HG02642 (cell line): Measurements from ENCODE around the gene CTF1.
A peak's percentile ranks its signal among the peaks of the same experiment; 100 is the strongest.
"Not testable (repeated sequence)": the region's sequence is repeated elsewhere in the genome, so short reads cannot be mapped to it uniquely, and the experiment has no call there.

ENCODE experiments used
- ATAC-seq: cut with Tn5 transposase; IDR thresholded peaks from one replicate; pipeline ENCODE4 v1.9.1; 2021; ENCODE audit warnings: mild to moderate bottlenecking; ENCODE audit not compliant: unreplicated experiment, poor library complexity

CTF1 gene, protein sequence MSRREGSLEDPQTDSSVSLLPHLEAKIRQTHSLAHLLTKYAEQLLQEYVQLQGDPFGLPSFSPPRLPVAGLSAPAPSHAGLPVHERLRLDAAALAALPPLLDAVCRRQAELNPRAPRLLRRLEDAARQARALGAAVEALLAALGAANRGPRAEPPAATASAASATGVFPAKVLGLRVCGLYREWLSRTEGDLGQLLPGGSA

DNA sequence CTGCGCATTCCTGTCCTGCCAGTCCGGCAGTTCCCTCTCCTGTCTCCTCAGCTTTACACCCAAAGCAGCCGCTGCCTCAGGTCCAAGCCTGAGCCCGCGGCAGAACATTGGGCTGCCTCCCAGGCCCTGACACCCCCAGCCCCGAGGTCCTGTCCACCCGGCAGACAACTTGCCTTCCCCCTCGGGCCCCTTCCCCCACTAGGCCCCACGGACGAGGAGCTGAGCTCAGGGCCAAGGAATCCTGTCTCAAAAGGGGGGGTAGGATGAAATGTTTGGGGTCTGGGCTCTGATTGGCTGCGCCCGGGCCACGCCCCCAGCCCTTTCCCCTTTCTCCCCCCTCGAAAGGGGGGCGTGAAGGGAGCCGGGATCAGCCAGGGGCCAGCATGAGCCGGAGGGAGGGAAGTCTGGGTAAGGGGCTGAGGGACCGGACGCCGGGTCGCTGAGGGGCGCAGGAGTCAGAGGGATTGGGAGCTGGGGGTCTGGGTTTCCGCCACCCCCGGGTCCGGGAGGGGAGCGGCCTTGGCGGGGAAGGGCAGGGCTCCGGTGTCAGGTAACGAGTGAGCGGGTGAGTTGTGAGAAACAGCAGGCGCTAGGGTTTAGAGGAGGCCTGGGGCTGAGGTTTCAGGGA lies at the start of gene CTF1:
CTF1 (plus strand) TSS at position 354 of the 628 bp plus-strand sequence; CDS start at position 384, 30 bp downstream.
- ATAC-seq: no peak

DNA sequence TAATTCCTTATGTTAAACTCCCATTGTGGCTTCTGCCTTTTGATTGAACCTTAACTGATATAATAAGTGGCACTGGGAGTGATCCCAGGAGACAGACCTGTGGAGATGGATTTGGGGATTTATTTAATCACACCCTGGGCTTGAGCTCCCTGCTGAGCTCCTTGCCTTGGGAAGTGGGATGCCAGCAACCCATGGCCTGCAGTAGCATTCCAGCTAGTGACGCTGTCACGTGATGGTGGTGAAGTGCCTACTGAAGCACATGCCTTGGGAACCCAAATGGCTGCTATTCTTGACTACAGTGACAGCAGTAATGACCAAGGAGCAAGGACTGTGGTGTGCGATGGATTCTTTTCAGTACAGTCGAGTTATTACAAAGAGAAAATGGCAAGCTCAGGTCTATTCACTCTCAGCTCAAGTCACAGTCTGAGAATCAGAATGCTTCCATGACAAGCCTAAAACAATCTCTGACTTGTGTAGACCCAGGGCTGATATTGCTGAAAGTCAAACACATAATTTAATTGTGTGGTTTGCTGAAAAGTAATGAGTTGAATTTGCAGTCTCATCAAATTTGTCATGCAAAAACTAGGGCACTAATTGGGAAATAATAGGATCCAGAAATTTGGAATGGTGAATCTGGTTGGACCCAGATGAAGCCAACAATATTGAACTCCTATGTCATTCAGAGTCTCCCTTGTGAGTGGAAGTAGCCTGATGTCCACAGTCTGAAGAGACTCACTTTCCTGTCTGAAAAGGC lies 49.6 kb upstream of the CTF1 start:
- no peak for ATAC-seq

DNA sequence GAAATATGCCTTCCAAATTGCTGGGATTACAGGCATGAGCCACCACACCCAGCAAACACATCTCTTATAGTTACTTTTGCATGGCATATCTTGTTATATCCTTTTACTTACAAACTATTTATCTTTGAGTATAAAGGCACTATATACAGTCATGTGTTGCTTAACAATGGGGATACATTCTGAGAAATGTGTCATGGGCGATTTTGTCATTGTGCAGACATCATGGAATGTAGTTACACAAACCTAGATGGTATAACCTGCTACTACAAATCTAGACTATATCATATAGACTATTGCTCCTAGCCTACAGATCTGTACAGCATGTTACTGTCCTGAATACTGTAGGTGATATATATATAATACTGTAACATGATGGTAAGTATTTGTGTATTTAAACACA lies 46.2 kb upstream of the CTF1 start:
- no peak for ATAC-seq

DNA sequence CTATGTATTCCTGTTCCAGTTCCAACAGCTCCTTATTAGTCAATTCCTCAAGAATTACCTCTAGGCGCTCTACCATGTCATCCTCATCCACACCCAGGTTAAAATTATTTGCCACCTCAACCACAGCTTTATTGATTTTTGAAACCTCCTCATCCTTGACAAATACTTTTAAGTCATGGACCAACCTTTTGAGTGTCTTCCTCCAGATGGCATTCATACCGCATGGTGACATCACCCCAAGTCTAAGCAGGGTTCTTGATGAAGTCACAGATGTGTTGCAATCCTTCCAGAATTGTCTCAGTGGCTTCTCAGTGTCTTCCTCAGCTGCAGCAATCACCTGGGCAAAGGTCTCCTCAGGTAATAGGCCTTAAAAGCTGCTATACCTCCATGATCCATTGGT lies 42.7 kb upstream of the CTF1 start:
- no peak for ATAC-seq

DNA sequence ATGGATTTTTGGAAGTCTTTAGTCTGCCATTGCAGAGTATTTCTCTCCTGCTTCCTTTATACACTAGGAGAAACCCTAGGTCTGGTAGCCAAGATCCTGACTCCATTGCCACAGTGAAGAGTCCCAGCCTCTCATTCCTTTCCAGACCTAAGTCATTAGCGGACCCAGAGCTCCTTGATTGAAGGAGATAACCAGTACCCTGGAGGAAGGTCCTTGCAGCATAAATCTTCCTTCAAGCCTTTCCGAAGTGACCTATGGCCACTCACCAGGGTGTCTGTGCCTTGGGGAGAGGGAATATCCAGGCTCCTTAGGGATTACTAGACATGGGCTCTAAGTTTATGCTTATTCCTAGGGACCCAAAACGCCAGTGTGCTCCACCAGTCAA lies 38.3 kb upstream of the CTF1 start:
- no peak for ATAC-seq

DNA sequence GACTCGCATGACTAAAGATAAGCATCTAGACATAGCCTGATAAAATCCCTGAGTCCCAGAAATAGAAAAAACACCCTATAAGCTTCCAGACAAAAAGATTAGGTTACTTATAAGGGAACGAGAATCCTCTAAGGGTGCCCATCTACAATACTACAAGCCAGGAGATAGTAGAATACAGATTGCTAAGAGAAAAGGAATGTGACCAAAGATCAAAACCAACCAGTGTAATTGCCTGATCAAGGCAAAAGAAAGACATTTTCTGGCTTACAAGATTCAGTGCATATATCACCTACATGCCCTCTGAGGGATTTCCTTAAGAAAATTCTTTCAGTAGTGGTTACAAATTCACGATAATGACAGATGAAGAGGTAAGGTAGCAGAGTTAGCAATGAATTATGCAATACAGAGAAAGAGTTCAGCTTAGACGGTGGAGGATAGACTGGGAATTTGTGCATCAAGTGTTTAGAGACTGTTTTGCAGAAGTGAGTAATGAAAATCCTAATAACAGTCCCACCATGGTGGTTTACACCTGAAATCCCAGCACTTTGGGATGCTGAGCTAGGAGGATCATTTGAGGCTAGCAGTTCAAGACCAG lies 37.5 kb upstream of the CTF1 start:
- no peak for ATAC-seq

DNA sequence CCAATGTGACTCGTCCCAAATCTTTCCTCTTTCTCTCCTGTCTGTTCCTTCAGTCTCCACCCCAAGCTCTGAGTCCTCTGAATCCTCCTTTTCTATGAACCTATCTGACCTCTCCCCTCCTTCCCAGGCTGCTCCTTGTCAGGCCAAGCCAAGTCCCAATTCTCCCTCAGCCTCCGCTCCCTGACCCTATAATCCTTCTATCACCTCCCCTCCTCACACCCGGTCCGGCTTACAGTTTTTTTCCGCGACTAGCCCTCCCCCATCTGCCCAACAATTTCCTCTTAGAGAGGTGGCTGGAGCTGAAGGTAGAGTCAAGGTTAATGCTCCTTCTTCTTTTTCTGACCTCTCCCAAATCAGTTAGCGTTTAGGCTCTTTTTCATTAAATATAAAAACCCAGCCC lies 35.7 kb upstream of the CTF1 start:
- not testable (repeated sequence) for ATAC-seq

DNA sequence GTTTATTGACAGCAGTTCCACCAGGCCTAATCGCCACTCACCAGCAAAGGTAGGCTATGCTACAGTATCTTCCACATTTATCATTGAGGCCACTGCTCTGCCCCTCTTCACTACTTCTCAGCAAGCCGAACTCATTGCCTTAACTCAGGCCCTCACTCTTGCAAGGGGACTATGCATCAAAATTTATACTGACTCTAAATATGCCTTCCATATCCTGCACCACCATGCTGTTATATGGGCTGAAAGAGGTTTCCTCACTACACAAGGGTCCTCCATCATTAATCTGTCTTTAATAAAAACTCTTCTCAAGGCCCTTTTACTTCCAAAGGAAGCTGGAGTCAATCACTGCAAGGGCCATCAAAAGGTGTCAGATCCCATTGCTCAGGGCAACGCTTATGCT lies 33.2 kb upstream of the CTF1 start:
- not testable (repeated sequence) for ATAC-seq

DNA sequence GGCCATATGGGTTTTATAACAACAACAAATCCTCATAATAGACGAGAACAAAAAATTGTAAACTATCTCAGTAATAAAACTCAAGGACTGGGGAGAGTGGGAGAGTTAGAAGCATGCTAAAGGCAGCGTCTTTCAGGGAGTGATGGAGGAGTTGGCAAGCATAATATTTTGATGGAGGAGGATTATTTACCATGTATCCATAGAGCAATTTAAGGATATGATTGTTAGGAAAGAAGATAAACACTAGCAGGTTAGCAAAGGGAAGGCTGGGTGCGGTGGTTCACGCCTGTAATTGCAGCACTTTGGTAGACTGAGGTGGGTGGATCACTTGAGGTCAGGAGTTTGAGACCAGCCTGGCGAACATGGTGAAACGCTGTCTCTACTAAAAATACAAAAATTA lies 30.4 kb upstream of the CTF1 start:
- ATAC-seq: no peak

DNA sequence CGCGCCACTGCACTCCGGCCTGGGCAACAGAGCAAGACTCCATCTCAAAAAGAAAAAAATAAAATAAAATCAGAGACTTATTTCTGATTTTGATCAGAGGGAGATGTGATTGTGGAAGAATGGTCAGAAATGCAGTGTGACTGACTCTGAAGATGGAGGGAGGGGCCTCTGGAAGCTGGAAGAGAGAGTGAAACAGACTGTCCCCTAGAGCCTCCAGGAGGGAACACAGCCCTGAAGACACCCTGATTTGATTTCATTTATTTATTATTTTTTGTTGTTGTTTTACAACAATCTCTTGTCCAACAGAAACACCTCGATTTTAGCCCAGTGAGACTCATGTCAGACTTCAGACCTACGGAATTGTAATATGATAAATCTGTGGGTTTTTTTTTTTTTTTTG lies 28.7 kb upstream of the CTF1 start:
- ATAC-seq: no peak

DNA sequence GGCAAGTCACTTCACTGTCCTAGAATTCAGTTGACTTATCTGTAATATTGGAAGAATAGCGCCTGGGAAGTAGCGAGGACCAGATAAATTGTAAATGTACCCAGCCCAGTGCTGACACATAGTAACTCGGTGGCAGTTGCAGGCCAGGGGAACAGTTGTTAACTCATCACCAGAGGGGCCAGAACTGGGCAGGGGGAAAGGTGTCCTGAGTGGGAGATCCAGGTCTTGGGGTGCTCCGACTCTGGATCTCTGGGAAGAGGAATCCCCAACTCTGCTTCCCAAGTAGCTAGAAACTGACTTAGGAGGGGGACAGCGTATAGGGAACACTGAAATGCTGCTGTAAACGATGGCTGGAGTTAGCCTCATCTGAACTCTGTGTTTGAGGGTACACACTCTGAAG lies 25.5 kb upstream of the CTF1 start:
- no peak for ATAC-seq

DNA sequence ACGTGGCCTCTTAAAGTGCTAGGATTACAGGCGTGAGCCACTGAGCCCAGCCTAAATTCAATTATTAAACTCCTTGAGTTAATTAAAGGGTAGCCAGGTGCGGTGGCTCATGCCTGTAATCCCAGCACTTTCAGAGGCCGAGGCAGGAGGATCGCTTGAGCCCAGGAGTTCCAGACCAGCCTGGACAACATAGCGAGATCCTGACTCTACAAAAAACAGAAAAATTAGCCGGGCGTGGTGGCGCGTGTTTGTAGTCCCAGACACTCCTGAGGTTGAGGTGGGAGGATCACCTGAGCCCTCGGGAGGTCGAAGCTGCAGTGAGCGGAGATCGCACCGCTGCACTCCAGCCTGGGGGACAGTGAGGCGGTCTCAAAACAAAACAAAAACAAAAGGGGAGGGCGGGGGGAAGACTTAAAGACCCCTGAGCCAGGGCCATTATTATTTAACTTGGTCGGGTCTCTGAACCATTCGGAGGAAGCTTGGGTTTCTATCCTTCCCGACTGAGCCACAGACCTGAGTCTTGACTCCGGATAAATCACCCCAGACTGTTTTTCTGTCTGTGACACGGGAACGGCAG lies 22.1 kb upstream of the CTF1 start:
- no peak for ATAC-seq

DNA sequence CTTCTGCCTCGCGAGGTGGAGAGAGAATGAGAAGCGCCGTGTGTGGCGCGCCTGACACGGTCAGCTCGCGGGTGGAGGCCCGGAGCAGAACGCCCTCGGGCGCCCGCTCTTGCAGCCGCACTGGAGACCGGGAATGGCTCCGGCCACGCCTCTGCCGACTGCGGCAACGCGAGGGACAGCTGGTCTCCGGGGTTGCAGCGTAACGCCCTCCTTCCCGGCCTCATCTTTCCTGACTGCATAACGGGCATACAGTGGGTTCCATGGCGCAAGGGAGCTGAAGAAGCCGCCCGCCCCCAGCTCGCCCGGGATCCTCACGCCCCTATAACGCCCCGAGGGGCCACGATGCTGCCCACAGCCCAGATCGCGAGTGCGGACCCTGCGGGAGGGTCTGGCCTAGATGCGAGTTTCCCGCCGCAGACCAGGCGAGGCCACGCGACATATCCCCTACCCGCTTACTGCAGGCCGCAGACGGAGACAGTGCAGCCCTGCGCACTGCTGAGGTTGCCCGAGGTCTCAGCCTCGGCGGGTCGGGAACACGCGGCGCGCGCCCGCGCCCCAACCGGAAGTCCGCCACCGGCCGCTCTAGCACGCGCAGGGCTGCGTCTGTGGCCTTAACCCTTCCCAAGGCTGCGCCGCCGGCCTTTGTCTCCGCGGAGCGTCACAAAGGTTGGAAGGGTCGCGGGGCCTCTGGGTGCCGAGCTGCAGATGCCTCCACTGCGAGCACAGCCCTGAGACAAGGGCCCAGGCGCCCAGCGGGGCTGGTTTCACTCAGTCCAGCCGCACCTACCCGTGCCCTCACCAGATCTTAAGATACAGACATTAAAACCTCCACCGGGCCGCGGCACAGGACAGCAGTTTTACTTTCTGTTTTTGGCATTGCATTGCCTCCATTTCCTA lies 21.3 kb upstream of the CTF1 start:
- ATAC-seq: peak; percentile 85

DNA sequence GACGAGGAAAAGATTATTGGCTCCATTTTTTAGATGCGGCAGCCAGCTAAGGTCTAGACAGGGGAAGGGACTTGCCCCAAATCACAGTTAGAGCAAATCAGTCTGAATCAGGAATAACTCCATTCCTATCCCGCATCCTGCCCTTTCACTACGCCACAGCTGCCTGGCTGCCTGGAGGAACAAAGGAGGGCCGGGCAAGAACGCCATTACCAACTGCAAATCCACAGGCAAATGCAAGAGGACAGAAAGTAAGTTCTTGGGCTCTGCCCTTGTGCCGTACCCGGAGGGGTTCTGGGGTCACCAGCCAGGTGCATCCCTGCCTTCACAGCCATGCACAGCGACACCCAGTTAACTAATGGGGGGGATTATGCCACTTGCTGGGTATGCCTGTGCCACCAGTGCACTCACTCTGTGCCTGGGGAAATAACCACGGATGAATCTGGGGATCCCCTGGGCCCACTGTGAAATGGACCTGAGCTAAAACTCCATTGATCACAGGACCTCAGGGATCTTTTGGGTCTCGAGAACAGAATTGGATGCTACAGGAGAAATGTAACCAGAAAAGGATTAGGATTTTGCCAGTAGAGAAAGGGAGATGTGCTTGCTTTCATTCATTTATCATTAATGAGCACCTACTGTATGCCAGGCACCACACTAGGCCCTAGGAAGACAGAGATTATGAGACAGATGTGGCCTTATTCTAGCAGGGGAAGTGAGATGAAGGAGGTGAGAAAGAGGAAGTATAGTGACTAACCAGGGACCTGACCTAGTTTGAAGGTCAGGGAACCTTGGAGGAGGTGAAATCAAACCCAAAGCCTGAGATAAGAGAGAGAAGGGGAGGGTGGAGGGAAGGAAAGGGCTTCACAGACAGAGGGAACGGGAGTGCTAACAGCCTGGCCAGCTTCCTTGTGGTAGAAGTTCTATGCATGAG lies 20.3 kb upstream of the CTF1 start:
- no peak for ATAC-seq

DNA sequence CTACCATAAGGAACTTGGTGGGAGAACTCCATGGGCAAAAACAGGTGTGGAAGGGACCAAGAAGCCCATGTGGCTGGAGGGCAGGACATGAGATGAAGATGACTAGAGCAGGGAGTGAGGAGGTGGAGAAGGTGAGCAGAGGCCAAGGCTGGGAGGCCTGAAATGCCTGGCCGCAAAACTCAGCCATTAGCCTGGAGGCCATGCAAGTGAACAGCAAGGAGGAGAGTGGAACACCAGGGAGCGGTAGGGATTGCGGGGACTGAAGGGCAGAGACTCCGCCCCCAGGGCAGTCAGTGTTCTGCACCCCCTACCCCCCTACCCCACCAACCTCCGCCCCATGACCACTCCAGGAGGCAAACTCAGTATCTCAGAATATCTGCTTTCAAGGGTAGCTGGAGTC lies 19.5 kb upstream of the CTF1 start:
- ATAC-seq: no peak

DNA sequence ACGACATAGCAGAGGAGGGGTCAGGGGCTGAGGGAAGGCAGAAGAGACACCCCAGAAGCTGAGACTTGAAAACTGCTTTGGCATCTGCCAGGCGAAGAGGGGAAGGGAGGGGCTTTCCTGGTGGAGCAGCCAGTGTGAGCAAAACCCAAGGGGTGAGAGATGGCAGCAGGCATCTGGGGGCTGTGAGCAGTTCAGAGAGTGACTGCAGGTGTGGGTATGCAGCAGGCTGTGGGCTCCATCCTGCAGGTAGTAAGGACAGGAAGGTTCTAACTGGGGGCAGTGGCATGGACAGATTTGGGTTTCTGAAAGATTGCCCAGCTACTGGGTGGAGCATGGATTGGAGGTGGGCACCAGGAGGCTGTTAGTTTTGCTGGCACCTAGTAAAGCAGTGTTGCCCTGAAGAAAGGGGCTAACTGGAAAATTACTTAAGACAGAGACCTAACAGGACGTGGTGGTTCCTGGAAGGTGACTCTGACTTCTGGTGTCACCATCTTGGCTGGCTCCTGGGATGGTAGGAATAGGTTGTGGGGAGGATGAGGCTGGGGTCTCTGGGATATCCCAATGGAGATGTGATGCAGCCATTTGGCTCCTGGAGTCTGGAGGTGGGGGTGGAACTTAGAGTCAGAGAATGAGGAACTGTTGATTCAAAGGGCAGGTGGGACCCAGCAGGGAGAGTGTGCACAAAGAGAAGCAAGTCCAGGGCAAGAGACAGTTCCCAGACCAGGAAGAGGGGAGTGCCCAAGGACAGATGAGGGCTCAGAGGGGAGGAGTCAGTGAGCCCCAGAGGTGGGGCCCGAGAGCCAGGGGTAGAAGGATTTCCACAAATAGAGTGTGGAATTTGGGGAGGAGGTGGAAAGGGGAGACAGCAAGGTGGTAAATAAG lies 13.7 kb upstream of the CTF1 start:
- ATAC-seq: no peak

DNA sequence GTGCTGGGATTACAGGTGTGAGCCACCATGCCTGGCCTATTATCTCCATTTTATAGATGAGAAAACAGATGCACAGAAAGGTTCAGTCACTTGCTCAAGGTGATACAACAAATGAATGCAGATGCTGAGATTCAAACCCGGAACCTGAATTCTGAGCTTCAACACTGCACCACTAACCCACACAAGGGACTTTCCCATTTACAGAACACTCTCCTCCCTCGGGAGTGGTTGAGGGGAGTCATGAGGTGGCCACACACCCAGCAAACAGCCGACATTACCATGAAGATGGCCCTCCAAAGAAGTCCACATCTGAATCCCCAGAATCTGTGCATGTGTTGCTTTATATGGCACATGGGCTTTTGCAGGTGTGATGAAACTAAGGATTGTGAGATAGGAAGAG lies 11.7 kb upstream of the CTF1 start:
- ATAC-seq: no peak

DNA sequence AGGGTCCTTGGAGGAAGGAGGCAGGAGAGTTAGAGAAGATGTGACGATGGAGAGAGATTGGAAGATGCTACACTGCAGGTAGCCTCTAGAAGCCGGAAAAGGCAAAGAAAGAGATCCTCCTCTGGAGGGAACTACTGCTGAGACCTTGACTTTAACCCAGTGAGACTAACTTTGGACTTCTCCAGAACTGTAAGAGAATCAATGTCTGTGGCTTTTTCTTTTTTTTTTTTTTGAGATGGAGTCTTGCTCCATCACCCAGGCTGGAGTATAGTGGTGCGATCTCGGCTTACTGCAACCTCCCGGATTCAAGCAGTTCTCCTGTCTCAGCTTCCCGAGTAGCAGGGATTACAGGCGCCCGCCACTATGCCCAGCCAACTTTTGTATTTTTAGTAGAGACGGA lies 11.2 kb upstream of the CTF1 start:
- no peak for ATAC-seq
